Measurements from ENCODE around the gene STT3B.

The STT3B gene

GRCh38 chr3:31552103-31552502 lies 19.4 kb downstream of the STT3B start:
- DNase-seq (ENCODE audit: low read depth): no peak

- DNase-seq (ENCODE audit: low read depth): no peak
Measured at GRCh38 chr3:31553258-31553657, 20.5 kb downstream of the STT3B start.

DNA sequence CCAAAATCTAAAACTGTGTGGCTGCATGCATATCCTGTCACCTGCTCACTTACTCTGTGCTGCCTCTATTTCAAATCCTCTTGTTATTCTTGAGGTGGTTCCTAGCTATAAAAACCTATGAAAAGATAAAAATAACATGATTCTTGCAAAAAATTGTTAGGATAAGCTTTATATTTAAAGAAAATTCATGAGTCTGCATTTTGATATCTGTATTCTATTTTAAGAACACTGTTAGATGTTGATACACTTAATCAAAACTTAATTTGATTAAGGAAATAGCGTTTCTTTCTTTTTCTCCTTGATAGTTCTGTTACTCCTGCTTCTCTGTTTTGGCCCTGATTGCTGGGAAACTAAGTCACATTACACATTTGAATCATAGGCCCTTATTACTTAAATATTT lies 22.5 kb downstream of the STT3B start:
- no peak for DNase-seq (ENCODE audit: low read depth)

GRCh38 chr3:31559872-31560534 lies 27.3 kb downstream of the STT3B start:
- no peak for DNase-seq (ENCODE audit: low read depth)

DNA sequence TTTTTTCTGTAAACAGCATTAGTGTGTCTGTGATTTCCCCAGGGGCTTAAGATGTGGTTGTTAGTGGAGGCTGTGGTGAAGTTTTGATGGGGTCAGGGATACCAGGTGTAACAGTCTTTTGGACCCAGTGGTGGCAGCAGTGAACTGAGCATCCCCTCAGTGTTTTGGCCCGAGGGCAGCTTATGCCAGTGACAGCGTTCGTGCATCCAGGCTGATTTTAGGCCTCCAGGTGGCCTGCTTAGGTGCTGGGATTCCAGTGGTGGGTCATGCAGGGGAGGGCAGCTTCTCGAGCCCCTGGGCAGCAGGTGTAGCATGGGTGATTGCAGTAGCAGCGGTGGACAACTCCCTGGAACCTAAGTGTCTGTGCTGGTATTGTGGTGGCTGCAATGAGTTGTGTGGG lies 29.2 kb downstream of the STT3B start:
- no peak for DNase-seq (ENCODE audit: low read depth)

GRCh38 chr3:31562525-31562924 lies 29.8 kb downstream of the STT3B start:
- DNase-seq (ENCODE audit: low read depth): no peak

- DNase-seq (ENCODE audit: low read depth): no peak
Measured at GRCh38 chr3:31565288-31565687, 32.6 kb downstream of the STT3B start.

DNA sequence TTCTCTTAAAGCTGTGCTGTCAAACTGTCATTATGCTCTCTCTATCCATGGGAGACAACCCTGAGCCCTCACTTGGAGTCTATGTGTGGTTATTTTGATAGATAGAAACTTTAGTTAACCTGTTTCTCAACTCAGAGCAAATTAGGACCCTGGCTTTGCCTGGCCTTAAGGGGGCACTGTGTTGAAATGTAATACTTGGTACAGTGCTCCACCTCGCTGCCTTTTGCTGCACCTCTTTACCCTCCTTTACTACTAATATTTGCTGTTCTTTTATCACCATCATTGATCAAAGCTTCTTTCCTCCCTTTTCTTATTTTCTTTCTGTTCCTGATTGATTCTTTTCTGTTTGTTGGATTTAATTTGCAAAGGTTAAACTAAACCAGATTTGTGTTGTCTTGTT lies 34.3 kb downstream of the STT3B start:
- no peak for DNase-seq (ENCODE audit: low read depth)

GRCh38 chr3:31568649-31569048 lies 35.9 kb downstream of the STT3B start:
- no peak for DNase-seq (ENCODE audit: low read depth)

DNA sequence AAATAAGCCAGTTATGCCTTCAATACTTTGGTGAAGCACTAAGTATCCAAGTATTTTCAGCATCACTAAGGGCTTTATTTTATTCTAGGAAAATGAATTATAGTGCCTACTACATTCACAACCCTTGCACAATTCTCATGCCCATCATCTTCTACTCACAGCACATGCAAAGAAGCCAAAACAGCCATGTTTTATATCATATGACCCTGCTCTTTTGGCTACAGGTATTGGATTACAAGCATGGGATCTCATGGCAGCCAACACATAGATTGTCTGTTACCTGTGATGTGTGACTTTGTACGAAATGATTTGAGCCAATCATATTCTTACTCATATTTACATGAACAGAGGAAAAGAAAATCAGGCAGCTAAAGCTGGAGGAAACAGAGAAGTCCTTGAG lies 38.6 kb downstream of the STT3B start:
- no peak for DNase-seq (ENCODE audit: low read depth)

- DNase-seq (ENCODE audit: low read depth): no peak
Measured at GRCh38 chr3:31572236-31573004, 39.7 kb downstream of the STT3B start.

DNA sequence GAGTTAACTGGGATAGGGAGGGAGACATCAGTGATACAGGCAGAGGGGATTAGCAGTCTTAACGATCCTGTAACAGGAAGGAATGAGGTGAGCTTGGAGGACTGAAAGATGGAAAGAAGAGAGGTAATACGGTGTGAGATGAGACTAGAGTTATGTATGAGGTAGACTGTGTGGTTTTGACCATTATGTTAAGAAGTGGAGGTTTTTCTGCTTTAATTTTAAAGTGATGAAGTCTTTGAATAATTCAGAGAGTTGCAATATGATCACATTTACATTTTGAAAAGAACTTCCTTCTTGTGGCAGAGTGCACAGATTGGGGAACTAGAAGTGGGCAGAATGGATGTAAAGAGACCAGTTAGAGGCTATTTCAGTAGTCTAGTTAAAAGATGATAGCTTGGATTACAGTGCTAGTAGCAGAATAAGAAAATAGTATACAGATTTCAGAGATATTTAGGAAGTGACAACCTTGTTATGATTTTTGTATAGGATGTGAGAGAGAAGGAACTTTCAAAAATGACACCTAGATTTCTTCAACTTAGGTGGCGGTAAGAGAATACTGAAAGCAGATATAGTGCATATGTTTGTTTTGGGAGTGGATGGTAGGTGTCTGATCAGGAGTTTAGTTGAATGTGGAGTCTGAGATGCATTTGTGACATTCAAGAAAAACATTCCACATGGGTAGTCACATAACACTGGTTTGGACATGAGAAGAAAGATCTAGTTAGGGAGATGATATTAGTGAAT lies 40.5 kb downstream of the STT3B start:
- no peak for DNase-seq (ENCODE audit: low read depth)

GRCh38 chr3:31575448-31575847 lies 42.7 kb downstream of the STT3B start:
- no peak for DNase-seq (ENCODE audit: low read depth)

GRCh38 chr3:31576521-31576920 lies 43.8 kb downstream of the STT3B start:
- no peak for DNase-seq (ENCODE audit: low read depth)

- no peak for DNase-seq (ENCODE audit: low read depth)
Measured at GRCh38 chr3:31577232-31577631, 44.5 kb downstream of the STT3B start.

DNA sequence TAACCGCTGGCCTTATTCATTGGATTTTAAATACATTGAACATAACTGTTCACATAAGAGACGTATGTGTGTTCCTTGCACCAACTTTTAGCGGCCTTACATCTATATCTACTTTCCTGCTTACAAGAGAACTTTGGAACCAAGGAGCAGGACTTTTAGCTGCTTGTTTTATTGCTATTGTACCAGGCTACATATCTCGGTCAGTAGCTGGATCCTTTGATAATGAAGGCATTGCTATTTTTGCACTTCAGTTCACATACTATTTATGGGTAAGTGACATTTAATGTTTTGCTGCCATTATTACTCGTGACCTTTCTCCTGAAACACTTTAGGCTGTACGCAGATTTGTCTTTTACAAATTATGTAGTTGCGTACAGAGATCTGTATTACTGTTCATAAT lies 47.1 kb downstream of the STT3B start:
- no peak for DNase-seq (ENCODE audit: low read depth)

GRCh38 chr3:31580645-31581044 lies 47.9 kb downstream of the STT3B start:
- no peak for DNase-seq (ENCODE audit: low read depth)

GRCh38 chr3:31581660-31582059 lies 48.9 kb downstream of the STT3B start:
- no peak for DNase-seq (ENCODE audit: low read depth)

DNA sequence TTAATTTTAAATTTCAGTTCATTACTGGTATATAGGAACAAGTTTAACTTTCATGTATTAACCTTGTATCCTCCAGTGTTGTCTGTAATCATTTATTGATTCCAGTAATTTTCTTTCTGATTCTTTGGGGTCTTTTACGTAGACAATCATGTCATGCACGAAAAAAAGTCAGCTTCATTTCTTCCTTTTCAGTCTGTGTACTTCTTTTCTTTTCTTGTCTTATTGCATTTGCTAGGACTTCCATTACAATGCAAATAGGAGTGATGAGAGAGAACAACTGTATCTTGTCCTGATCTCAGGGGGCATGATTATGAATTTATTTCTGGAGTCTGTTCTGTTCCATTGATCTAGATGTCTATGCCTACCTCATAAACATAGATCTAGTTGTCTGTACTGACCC lies 56.5 kb downstream of the STT3B start:
- DNase-seq (ENCODE audit: low read depth): no peak

DNA sequence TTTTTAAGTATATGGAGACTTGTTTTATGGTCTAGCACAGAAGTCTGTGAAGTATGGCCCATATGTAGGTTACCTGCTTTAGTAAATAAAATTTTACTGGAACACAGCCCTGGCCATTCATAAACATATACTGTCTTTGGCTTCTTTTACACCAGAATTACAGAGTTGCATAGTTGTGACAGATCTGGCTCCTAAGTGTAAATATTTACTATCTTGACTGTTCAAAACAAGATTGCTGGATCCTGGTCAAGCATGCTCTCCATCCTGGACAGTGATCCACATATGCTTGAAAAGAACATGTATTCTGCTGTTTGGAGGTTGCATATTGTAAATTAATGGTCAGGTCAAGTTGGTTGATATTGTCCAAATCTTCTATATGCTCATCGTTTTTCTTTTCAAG lies 57.9 kb downstream of the STT3B start:
- DNase-seq (ENCODE audit: low read depth): no peak

DNA sequence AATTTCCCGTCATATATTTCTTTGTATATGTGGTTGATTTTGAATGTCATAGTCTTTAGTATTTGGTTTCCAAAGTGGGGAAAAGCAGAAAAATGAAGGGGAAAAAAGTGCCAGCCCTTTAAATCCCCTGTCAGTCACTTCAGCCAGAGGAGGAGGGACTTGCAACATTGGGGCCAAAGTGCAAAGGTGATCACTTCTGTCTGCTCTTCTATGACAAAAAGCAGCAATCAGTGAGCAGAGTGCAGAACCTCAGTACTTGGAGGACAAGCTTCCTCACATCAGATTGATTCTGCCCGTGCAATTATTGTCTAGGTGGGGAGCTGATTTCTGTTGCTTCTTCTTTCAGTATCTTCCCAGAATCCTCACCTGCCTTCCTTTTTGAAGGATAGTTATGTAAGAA lies 60.0 kb downstream of the STT3B start:
- no peak for DNase-seq (ENCODE audit: low read depth)

GRCh38 chr3:31596176-31596575 lies 63.5 kb downstream of the STT3B start:
- DNase-seq (ENCODE audit: low read depth): no peak

DNA sequence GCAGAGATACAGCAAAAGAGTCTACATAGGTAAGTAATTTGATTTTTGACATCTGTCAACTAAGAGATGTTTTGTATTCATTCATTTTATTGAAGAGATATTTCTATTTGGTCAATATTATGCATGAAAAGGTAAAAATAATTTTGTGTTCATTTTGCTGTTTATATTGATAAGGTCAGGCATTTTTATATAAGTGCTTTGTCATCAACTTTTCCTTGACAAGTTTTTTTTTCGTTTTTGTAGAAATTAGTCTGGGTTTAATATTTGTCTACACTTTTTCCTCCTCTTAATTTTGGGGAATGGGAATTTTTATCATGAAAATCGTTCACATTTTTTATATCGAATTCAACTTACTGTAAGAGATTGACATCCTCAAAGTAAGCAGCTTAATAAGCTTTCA lies 67.7 kb downstream of the STT3B start:
- no peak for DNase-seq (ENCODE audit: low read depth)

All from GM04504 (cell line).